Heart left ventricle (tissue), 13 donors: Measurements from ENCODE around the gene TLR2.

Source experiments
- CTCF ChIP-seq, 12 donors: fragments of 200-600 bp; sonication (generic) in 4 of 12; IDR thresholded peaks; one replicate each; pipeline versions ENCODE4 v1.5.0 to v1.8.0; 2018 to 2022; ENCODE audit warnings: antibody characterized with exemption in 12 of 12, mild to moderate bottlenecking in 5 of 12
- POLR2A ChIP-seq, 2 donors: fragments of 450-650 bp; IDR thresholded peaks; one replicate each; pipeline ENCODE4 v1.6.1; 2017; ENCODE audit warnings: antibody characterized with exemption in 2 of 2, mild to moderate bottlenecking in 2 of 2, moderate library complexity in 2 of 2
- donor health status: ischemic (EF 13 %, LVEDD 7.1; RV severe dilation, severe dysfunction).
- donor health status: DM: no; HTN: yes; CAD: no.
- donor health status: DM: no; HTN: no; CAD: no.
- donor health status: ischemic (EF 25% LVEDD 6.9; RV normal size, moderate dysfunction).
- donor health status: ischemic (EF 25% LVEDD 5.7; RV mildly dilated, moderate dysfunction).
- donor health status: ischemic (EF 35%, LVEDD 5.7; RV mildly dilated, moderate dysfunction).
- donor health status: nonischemic (EF 11% LVEDD 7.7; RV severe dilation, severe dysfunction).
- donor health status: DM: yes; HTN: yes; CAD: no.
- donor health status: PGD.
- donor health status: ischemic (EF 29% LVEDD 5.4; RV normal size, mild dysfunction).
- donor health status: nonischemic (EF 23%, LVEDD 6.1; RV moderate dilation, normal function).

- TF ChIP-seq CTCF (IDR thresholded peaks at IDR 0.05) (no peak), POLR2A (IDR thresholded peaks at IDR 0.05) (no peak)
Measured at GRCh38 chr4:153639833-153640802, 44.0 kb upstream of the TLR2 start.
